Measurements from ENCODE around the gene MAGIX. TPM values are rescaled to one million over a fixed set of nuclear protein-coding genes. Genes with fewer than 3 reads are reported as not detected.

The MAGIX gene
- polyA plus RNA-seq, 4 donors: 4.3 to 7.9 (median 5.5) TPM

GRCh38 chrX:49179358-49179757 is 16.8 kb downstream of the MAGIX start:
- DNase-seq (ENCODE audit: low read depth in 4 of 4, low spot score in 3 of 4): no peak

- DNase-seq (ENCODE audit: low read depth in 4 of 4, low spot score in 3 of 4): no peak
These were observed 21.2 kb downstream of the MAGIX start for GRCh38 chrX:49183701-49184281.

DNA sequence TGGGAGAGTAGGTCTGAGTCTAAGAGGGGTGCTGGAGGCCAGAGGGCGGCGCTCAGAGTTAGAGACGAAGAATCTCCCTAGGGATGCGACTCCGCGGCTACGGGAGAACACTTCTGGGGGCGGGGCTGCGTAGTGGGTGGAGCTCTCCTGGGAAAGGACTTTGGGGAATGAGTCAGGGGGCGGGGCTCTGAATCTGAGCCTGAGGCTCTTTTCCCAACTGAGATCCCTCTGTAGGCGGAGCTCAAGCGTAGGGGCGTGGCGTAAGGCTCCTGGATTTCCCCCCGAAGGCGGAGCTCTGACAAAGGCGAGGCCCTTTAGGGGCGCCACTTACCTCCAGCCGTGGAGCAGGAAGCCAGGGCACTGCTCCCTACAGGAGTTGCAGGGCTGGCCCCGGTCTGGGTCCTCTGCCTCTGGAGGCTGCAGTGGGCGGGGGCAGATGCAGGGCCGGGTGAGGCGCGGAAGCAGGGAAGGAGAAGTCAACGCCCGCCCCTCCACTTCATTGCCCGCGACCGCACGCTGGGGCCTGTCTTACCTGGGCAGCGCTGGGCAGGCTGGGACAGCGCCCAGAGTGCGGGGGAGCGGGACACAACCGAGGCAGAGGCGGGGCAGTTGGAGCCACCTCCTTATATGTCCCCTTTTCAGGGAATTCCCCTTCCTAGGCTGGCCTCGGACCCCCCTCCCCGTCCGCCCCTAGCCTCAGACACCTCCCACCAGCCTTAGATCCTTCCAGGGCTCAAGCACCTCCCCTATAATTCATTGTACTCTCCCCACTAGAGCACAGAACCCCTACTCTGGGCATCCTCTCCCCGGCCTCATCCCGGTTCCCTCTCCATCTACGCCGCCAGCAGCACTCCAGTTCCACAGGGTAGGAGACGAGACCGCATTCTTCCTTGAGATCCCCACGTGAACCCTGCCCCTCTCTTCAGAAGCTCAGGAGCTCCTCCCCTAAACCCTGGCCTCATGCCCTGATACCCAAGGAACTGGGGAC is 22.0 kb downstream of the MAGIX start:
- peak in 3 of 4 donors; percentile 71 to 72 (median 71) for DNase-seq (ENCODE audit: low read depth in 4 of 4, low spot score in 3 of 4)

DNA sequence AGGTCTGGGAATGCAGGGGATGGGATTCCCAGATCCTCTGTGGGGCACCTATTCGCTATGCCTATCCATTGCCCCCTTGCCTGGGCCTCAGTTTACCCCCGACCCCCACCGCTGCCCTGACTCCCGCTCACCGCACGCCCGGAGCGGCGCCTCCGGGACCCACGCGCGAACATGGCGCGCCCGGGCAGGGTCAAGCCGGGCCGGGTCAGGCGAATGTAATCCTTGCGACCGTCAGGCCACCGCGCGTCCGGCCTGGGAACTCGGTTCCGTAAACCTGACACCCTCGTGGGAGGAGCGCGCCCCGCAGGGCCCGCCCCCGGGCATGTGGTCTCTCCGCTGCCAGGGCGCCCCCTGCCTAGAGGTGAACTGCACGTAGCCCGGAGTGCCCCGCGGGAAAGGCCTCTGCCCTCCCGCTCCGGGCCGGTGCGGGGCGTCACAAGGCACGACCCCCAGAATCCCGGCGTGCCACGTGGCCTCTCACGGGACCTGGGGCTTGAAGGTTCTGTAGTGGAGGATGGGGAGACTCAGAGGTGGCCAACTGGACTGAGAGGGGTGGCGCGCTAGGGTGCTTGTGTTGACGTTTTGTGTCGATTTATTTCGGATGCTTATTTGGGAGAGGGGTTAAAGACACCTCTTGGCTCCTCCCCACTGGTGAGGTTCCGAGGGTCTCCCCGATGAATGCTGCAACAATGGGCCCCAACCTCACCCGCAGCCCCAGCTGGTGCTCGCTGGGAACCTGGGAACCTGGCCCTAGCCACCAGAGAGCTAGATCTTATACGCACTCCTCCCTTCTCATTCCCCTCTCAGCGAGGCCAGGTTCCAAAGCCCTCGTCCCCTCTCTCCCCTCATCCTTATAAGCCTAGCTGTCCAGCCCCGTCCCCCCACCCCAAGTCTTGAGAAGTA is 23.8 kb downstream of the MAGIX start, which contains the start of gene PRICKLE3:
Gene PRICKLE3, minus strand, starts transcription at position 249 of the 903 bp plus-strand sequence. Its CDS starts 76 bp downstream, at position 173.
- no peak for DNase-seq (ENCODE audit: low read depth in 4 of 4, low spot score in 3 of 4)

DNA sequence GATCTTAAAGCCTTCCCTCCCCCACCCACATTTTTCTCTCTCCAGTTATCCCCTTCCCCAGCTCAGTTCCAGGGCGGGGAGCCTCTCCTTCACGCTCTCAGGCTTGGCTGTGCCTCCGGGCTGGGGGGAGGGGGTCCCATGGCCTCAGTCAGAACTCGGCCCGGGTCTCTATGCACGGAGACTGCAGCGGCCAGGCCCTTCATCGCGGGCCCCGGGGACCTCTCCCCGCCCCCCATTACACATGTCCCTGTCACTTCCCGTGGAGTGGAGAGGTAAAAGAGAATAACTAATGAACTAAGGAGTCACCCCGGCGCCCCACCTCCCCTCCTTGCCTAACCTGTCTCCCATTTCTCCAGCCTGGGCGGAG is 24.5 kb downstream of the MAGIX start:
- DNase-seq (ENCODE audit: low read depth in 4 of 4, low spot score in 3 of 4): no peak

GRCh38 chrX:49187526-49187925 is 25.0 kb downstream of the MAGIX start:
- DNase-seq (ENCODE audit: low read depth in 4 of 4, low spot score in 3 of 4): no peak

- no peak for DNase-seq (ENCODE audit: low read depth in 4 of 4, low spot score in 3 of 4)
These were observed 26.0 kb downstream of the MAGIX start for GRCh38 chrX:49188468-49189076.

DNA sequence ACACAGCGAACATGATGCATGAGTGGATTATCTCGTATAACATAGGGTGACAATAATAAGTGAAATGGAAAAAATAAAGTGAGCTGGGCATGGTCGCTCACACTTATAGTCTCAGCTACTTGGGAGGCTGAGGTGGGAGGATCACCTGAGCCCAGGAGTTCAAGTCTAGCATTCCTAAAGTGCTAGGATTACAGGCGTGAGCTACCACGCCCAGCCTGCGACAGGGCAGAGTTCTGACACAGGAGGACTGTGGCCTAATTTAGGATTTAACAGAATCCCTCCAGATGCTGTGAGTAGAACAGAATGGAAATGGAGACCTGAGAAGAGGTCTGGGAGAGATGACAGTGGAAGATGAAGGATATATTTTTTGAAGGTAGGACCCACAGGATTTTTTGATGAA is 27.0 kb downstream of the MAGIX start:
- no peak for DNase-seq (ENCODE audit: low read depth in 4 of 4, low spot score in 3 of 4)

DNA sequence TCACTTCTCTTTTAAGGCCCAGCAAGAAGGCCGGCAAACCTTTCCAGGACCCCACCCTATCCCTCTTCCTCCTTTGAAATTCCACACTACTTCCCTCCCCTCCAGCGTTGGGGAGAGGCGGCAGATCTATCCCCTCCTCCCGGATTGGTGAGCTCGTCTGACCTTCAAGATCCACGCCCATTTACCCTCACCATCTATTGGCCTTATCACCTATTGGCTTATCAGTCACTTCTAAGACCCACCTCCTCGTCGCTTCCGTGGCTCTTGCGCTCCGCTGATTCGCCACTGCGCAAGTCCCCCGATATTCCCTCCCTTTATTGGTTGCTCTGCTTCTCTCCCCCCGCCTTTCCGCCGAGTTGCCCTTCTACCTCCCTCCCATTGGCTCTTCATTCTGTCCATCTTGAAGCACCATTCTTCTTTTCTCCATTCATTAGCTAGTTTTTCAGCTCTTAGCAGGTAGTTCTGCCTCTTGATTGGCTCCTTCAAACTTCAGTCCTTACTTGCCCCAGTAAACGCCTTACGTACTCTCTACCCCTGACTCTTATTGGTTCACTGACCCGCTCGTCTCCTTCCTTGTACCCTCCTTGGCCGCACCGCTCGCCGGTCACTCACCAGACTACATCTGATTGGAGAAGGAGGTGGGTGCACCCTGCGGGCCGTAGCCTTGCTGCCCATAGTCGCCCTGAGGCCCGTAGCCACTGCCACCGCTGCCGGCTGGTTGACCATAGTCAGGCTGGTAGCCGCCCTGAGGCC is 28.4 kb downstream of the MAGIX start:
- DNase-seq (ENCODE audit: low read depth in 4 of 4, low spot score in 3 of 4): peak; percentile 77 to 93 (median 91)

- no peak for DNase-seq (ENCODE audit: low read depth in 4 of 4, low spot score in 3 of 4)
These were observed 29.0 kb downstream of the MAGIX start for GRCh38 chrX:49191574-49192011.

DNA sequence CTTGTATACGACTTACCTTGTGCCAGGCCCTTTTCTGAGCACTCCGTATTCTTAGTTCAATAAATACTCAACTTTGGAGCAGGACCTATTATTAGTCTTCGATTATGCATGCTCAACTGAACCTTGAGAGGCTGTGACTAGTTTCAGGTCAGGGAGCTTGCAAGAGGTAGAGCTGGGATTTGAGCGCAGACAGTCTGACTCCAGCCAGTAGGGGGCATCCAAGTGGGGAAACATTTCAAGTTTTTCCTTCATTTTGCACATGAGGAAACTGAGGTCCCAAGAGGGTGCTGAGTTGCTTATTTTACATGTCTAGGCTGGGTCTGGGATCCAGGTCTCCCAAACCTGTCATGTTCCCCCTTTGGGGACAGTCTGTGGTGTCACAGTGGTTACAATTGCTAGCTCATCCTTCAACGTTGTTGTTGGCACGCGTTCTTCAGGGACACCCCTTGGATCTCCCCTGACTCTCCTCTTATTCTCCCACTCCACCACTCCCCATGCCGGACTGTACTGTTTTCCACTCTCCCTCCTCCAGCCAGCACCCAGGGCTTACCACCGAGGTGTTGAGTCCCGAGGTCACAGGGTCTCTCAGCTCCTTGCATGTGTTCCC is 30.3 kb downstream of the MAGIX start:
- no peak for DNase-seq (ENCODE audit: low read depth in 4 of 4, low spot score in 3 of 4)

DNA sequence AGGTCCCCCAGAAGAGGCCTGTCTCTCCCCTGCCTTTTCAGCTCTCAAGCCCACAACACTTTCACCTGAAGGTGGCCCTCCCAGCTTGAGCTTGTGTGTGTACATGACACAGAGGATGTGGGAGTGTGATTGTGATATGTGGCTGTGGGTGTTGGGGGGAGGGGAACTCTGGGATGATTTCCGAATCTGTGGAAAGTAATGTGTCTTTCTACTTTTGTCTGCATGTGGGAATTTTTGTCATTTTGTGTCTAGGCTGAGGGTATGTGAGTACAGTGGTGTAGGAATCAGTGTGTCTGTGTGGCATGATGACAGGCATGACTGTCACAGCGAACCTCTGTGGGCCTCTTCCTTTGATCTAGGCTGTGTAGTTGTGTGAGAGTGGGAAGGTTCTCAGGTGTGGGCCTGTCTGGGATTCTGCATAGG is 31.0 kb downstream of the MAGIX start:
- DNase-seq (ENCODE audit: low read depth in 4 of 4, low spot score in 3 of 4): no peak

- DNase-seq (ENCODE audit: low read depth in 4 of 4, low spot score in 3 of 4): no peak
These were observed 35.1 kb downstream of the MAGIX start for GRCh38 chrX:49197543-49198087.

GRCh38 chrX:49198540-49199314 is 36.2 kb downstream of the MAGIX start:
- DNase-seq (ENCODE audit: low read depth in 4 of 4, low spot score in 3 of 4): no peak

DNA sequence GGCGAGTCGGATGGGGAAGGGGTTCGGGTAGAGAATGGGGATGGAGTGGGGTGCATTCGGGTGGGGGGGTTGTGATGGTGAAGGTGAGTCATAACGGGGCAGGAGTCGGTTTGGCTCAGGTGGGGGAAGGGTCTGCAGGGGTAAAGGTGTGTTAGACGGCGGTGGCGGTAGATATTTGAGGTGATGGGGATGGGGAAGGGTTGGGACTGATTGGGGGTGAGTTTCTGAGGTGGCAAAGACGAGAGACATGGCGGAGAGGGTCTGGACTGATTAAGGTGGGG is 36.7 kb downstream of the MAGIX start:
- DNase-seq (ENCODE audit: low read depth in 4 of 4, low spot score in 3 of 4): no peak

- peak in 3 of 4 donors; percentile 57 to 72 (median 66) for DNase-seq (ENCODE audit: low read depth in 4 of 4, low spot score in 3 of 4)
These were observed 37.6 kb downstream of the MAGIX start, which contains the start of gene SYP for GRCh38 chrX:49199906-49200771. Gene SYP (minus strand): TSS chrX:49200193. CDS start chrX:49200186, 7 bp downstream.

- no peak for DNase-seq (ENCODE audit: low read depth in 4 of 4, low spot score in 3 of 4)
These were observed 39.5 kb downstream of the MAGIX start for GRCh38 chrX:49202022-49202421.
